HEK293 (cell line): ENCODE data around the gene SLC34A2.

ENCODE experiments used
- CTCF ChIA-PET: fragments of 350-600 bp; formaldehyde crosslinking; extraction: SDS; loops from one replicate; lab custom pipeline; 2021; ENCODE audit warnings: antibody characterized with exemption; lab: Yijun Ruan, JAX
- POLR2A ChIA-PET: fragments of 300-600 bp; formaldehyde crosslinking; extraction: SDS; loops from one replicate; lab custom pipeline; 2020; ENCODE audit warnings: antibody characterized with exemption, inconsistent platforms; lab: Yijun Ruan, JAX
- H3K27ac ChIP-seq: fragments of 200-500 bp; sonication (Bioruptor generic); 2 replicates; pipeline ENCODE4 v1.5.1; 2014; ENCODE audit warnings: low read depth, low read length, control low read depth, inconsistent platforms; ENCODE audit errors: extremely low read depth
- H3K36me3 ChIP-seq, 2 experiments: fragments of 200-500 bp in 1 of 2; sonication (Bioruptor generic) in 1 of 2; 1 replicate in 1 of 2; 2 replicates in 1 of 2; pipeline ENCODE4 v1.5.1; 2014 to 2017; ENCODE audit warnings: inconsistent platforms in 2 of 2, low read length in 2 of 2; ENCODE audit not compliant: control insufficient read depth in 2 of 2, insufficient read depth in 1 of 2
- H3K4me1 ChIP-seq: fragments of 200-500 bp; sonication (Bioruptor generic); 2 replicates; pipeline ENCODE4 v1.5.1; 2014; ENCODE audit warnings: mild to moderate bottlenecking, low read length, inconsistent platforms; ENCODE audit not compliant: control insufficient read depth, insufficient read depth
- H3K4me3 ChIP-seq: 2 replicates; pipeline ENCODE4 v1.5.1; 2011; ENCODE audit warnings: low read depth, mild to moderate bottlenecking, control low read depth, low read length, moderate library complexity
- H3K9me3 ChIP-seq: fragments of 200-500 bp; sonication (Bioruptor generic); 2 replicates; pipeline ENCODE4 v1.5.1; 2014; ENCODE audit warnings: low read depth, low read length, inconsistent platforms; ENCODE audit not compliant: control insufficient read depth, insufficient read depth
- BCL11A ChIP-seq: fragments of 450-650 bp; formaldehyde crosslinking; IDR thresholded peaks from 2 replicates; pipeline ENCODE4 v1.5.1; 2016; ENCODE audit warnings: low read depth, missing biosample characterization, missing genetic modification characterization
- GLI4 ChIP-seq: fragments of 450-650 bp; formaldehyde crosslinking; IDR thresholded peaks from 2 replicates; pipeline ENCODE4 v1.5.1; 2016; ENCODE audit warnings: missing biosample characterization, missing genetic modification characterization
- KLF16 ChIP-seq: fragments of 450-650 bp; formaldehyde crosslinking; IDR thresholded peaks from 2 replicates; pipeline ENCODE4 v1.5.1; 2017; ENCODE audit warnings: missing biosample characterization, missing genetic modification characterization
- OSR2 ChIP-seq: fragments of 450-650 bp; formaldehyde crosslinking; IDR thresholded peaks from 2 replicates; pipeline ENCODE4 v1.5.1; 2016; ENCODE audit warnings: missing biosample characterization, missing genetic modification characterization
- PRDM10 ChIP-seq: fragments of 450-650 bp; formaldehyde crosslinking; IDR thresholded peaks from 2 replicates; pipeline ENCODE4 v1.5.1; 2016; ENCODE audit warnings: missing biosample characterization, missing genetic modification characterization
- SP3 ChIP-seq: fragments of 450-650 bp; formaldehyde crosslinking; IDR thresholded peaks from 2 replicates; pipeline ENCODE4 v1.5.1; 2016; ENCODE audit warnings: missing biosample characterization, missing genetic modification characterization
- ZFP3 ChIP-seq: fragments of 450-650 bp; formaldehyde crosslinking; IDR thresholded peaks from 2 replicates; pipeline ENCODE4 v1.5.1; 2016; ENCODE audit warnings: low read depth, missing biosample characterization, missing genetic modification characterization
- ZNF157 ChIP-seq: fragments of 450-650 bp; formaldehyde crosslinking; IDR thresholded peaks from 2 replicates; pipeline ENCODE4 v1.5.1; 2016; ENCODE audit warnings: missing biosample characterization, missing genetic modification characterization
- ZNF211 ChIP-seq: fragments of 450-650 bp; formaldehyde crosslinking; IDR thresholded peaks from 2 replicates; pipeline ENCODE4 v1.5.1; 2016; ENCODE audit warnings: low read depth, missing biosample characterization, missing genetic modification characterization
- ZNF350 ChIP-seq: fragments of 450-650 bp; formaldehyde crosslinking; IDR thresholded peaks from 2 replicates; pipeline ENCODE4 v1.5.0; 2017; ENCODE audit warnings: missing biosample characterization, mild to moderate bottlenecking, missing genetic modification characterization
- ZNF394 ChIP-seq: fragments of 450-650 bp; formaldehyde crosslinking; IDR thresholded peaks from 2 replicates; pipeline ENCODE4 v1.5.1; 2016; ENCODE audit warnings: missing biosample characterization, missing genetic modification characterization, mild to moderate bottlenecking, moderate library complexity, borderline replicate concordance
- ZNF510 ChIP-seq: fragments of 450-650 bp; formaldehyde crosslinking; IDR thresholded peaks from 2 replicates; pipeline ENCODE4 v1.5.1; 2018; ENCODE audit warnings: mild to moderate bottlenecking, missing genetic modification characterization, missing biosample characterization; ENCODE audit not compliant: insufficient replicate concordance
- ZNF530 ChIP-seq: fragments of 450-650 bp; formaldehyde crosslinking; IDR thresholded peaks from 2 replicates; pipeline ENCODE4 v1.5.1; 2016; ENCODE audit warnings: low read depth, missing biosample characterization, missing genetic modification characterization
- ZNF621 ChIP-seq: fragments of 450-650 bp; formaldehyde crosslinking; IDR thresholded peaks from 2 replicates; pipeline ENCODE4 v1.5.1; 2017; ENCODE audit warnings: missing biosample characterization, missing genetic modification characterization
- ZNF658 ChIP-seq: fragments of 450-650 bp; formaldehyde crosslinking; IDR thresholded peaks from 2 replicates; pipeline ENCODE4; 2016; ENCODE audit warnings: missing biosample characterization, missing genetic modification characterization
- TF ChIP-seq, protein P1 (sequence below): IDR thresholded peaks from 2 replicates; pipeline ENCODE4 v1.6.1; 2011; ENCODE audit warnings: mild to moderate bottlenecking, low read depth, low read length, borderline replicate concordance
- TF ChIP-seq, protein P2 (sequence below): fragments of 450-650 bp; formaldehyde crosslinking; IDR thresholded peaks from 2 replicates; pipeline ENCODE4 v1.5.1; 2016; ENCODE audit warnings: missing biosample characterization, missing genetic modification characterization
- TF ChIP-seq, protein P3 (sequence below): fragments of 450-650 bp; formaldehyde crosslinking; IDR thresholded peaks from 2 replicates; pipeline ENCODE4 v1.5.1; 2017; ENCODE audit warnings: missing biosample characterization, missing genetic modification characterization
- TF ChIP-seq, protein P4 (sequence below): fragments of 450-650 bp; formaldehyde crosslinking; IDR thresholded peaks from 2 replicates; pipeline ENCODE4; 2016; ENCODE audit warnings: missing biosample characterization, missing genetic modification characterization
- TF ChIP-seq, protein P5 (sequence below): fragments of 450-650 bp; formaldehyde crosslinking; IDR thresholded peaks from 2 replicates; pipeline ENCODE4 v1.5.1; 2016; ENCODE audit warnings: missing biosample characterization, missing genetic modification characterization, low read depth

Gene SLC34A2

GRCh38 chr4:25666031-25666630 is 10.5 kb downstream of the SLC34A2 start:
- Histone ChIP-seq H3K4me1 (no peaks in the 10 kb centered on the region), H3K27ac (no peak overlapping the region), H3K36me3 (no peaks in the 10 kb centered on the region), H3K4me3 (no peak overlapping the region), H3K9me3 (no peaks in the 10 kb centered on the region)
- TF ChIP-seq, protein P1, sequence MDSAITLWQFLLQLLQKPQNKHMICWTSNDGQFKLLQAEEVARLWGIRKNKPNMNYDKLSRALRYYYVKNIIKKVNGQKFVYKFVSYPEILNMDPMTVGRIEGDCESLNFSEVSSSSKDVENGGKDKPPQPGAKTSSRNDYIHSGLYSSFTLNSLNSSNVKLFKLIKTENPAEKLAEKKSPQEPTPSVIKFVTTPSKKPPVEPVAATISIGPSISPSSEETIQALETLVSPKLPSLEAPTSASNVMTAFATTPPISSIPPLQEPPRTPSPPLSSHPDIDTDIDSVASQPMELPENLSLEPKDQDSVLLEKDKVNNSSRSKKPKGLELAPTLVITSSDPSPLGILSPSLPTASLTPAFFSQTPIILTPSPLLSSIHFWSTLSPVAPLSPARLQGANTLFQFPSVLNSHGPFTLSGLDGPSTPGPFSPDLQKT: no peak
- no peak for TF ChIP-seq ZNF510 (tag by site-specific recombination)
- no peak for TF ChIP-seq ZNF658 (tag by site-specific recombination)
- no peak for TF ChIP-seq PRDM10 (tag by site-specific recombination)
- TF ChIP-seq, protein P2, sequence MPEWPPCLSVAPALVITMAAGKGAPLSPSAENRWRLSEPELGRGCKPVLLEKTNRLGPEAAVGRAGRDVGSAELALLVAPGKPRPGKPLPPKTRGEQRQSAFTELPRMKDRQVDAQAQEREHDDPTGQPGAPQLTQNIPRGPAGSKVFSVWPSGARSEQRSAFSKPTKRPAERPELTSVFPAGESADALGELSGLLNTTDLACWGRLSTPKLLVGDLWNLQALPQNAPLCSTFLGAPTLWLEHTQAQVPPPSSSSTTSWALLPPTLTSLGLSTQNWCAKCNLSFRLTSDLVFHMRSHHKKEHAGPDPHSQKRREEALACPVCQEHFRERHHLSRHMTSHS (tag by site-specific recombination): no peak
- TF ChIP-seq, protein P3, sequence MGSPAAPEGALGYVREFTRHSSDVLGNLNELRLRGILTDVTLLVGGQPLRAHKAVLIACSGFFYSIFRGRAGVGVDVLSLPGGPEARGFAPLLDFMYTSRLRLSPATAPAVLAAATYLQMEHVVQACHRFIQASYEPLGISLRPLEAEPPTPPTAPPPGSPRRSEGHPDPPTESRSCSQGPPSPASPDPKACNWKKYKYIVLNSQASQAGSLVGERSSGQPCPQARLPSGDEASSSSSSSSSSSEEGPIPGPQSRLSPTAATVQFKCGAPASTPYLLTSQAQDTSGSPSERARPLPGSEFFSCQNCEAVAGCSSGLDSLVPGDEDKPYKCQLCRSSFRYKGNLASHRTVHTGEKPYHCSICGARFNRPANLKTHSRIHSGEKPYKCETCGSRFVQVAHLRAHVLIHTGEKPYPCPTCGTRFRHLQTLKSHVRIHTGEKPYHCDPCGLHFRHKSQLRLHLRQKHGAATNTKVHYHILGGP (tag by site-specific recombination): no peak
- TF ChIP-seq, protein P4, sequence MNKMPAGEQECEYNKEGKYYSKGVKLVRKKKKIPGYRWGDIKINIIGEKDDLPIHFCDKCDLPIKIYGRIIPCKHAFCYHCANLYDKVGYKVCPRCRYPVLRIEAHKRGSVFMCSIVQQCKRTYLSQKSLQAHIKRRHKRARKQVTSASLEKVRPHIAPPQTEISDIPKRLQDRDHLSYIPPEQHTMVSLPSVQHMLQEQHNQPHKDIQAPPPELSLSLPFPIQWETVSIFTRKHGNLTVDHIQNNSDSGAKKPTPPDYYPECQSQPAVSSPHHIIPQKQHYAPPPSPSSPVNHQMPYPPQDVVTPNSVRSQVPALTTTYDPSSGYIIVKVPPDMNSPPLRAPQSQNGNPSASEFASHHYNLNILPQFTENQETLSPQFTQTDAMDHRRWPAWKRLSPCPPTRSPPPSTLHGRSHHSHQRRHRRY: no peak
- TF ChIP-seq OSR2 (tag by site-specific recombination): no peak
- TF ChIP-seq ZNF530: no peak
- no peak for TF ChIP-seq ZNF157 (tag by site-specific recombination)
- TF ChIP-seq SP3 (tag by site-specific recombination): no peak
- TF ChIP-seq, protein P5, sequence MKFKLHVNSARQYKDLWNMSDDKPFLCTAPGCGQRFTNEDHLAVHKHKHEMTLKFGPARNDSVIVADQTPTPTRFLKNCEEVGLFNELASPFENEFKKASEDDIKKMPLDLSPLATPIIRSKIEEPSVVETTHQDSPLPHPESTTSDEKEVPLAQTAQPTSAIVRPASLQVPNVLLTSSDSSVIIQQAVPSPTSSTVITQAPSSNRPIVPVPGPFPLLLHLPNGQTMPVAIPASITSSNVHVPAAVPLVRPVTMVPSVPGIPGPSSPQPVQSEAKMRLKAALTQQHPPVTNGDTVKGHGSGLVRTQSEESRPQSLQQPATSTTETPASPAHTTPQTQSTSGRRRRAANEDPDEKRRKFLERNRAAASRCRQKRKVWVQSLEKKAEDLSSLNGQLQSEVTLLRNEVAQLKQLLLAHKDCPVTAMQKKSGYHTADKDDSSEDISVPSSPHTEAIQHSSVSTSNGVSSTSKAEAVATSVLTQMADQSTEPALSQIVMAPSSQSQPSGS (tag by site-specific recombination): no peak
- ChIA-PET POLR2A (no interaction called here), CTCF (interaction anchor here (1.3 kb wide), 1 partner anchor 8 kb away, joined by 4 read pairs; no protein-coding TSS in a partner anchor)

- Histone ChIP-seq H3K27ac (no peak overlapping the region), H3K4me3 (no peak overlapping the region)
- POLR2A ChIA-PET: no interaction called here
- TF ChIP-seq GLI4: no peak
- no peak for TF ChIP-seq ZNF211 (tag by site-specific recombination)
- no peak for TF ChIP-seq BCL11A (tag by site-specific recombination)
- no peak for TF ChIP-seq KLF16 (tag by site-specific recombination)
- no peak for TF ChIP-seq ZFP3 (tag by site-specific recombination)
- no peak for TF ChIP-seq ZNF621 (tag by site-specific recombination)
- no peak for TF ChIP-seq ZNF394
- TF ChIP-seq, protein P5 (tag by site-specific recombination): no peak
- no peak for TF ChIP-seq ZNF350
- TF ChIP-seq, all 188 proteins: peak for 0
- Histone ChIP-seq H3K4me1 (no peaks in the 10 kb centered on the region), H3K36me3 (no peaks in the 10 kb centered on the region), H3K9me3 (no peaks in the 10 kb centered on the region)
- CTCF ChIA-PET: interaction anchor here (0.6 to 1.5 kb wide), 4 partner anchors 96 to 428 kb away, joined by 3 to 4 read pairs (median 3); no protein-coding TSS in a partner anchor
Measured at GRCh38 chr4:25667931-25668557, 12.4 kb downstream of the SLC34A2 start.
